Stomach smooth muscle (tissue), 2 donors: ENCODE measurements around the gene LGALS1.
"Not testable (repeated sequence)": the region's sequence is repeated elsewhere in the genome, so short reads cannot be mapped to it uniquely, and the experiment has no call there.

Source experiments
- H3K27ac ChIP-seq: one replicate; pipeline ENCODE4 v1.7.0; 2013; ENCODE audit warnings: mild to moderate bottlenecking, low read length, inconsistent platforms
- H3K27me3 ChIP-seq, 2 donors: one replicate each; pipeline ENCODE4 v1.7.0; 2013; ENCODE audit warnings: low read length in 2 of 2; ENCODE audit not compliant: insufficient read depth in 2 of 2, control insufficient read depth in 1 of 2
- H3K36me3 ChIP-seq, 2 donors: one replicate each; pipeline ENCODE4 v1.7.0; 2013; ENCODE audit warnings: low read length in 2 of 2; ENCODE audit not compliant: control insufficient read depth in 2 of 2, insufficient read depth in 2 of 2
- H3K4me1 ChIP-seq: one replicate; pipeline ENCODE4 v1.7.0; 2013; ENCODE audit warnings: low read length; ENCODE audit not compliant: control insufficient read depth, insufficient read depth
- H3K4me3 ChIP-seq, 2 donors: one replicate each; pipeline ENCODE4 v1.7.0; 2013; ENCODE audit warnings: low read length in 2 of 2
- H3K9ac ChIP-seq, 2 donors: one replicate each; pipeline ENCODE4 v1.7.0; 2013; ENCODE audit warnings: low read length in 2 of 2, mild to moderate bottlenecking in 1 of 2
- H3K9me3 ChIP-seq, 2 donors: one replicate each; pipeline ENCODE4 v1.7.0; 2013; ENCODE audit warnings: low read length in 2 of 2; ENCODE audit not compliant: control insufficient read depth in 2 of 2
- donor health status: healthy.
- donor health status: Pancreatic carcinoma.

The LGALS1 gene

DNA sequence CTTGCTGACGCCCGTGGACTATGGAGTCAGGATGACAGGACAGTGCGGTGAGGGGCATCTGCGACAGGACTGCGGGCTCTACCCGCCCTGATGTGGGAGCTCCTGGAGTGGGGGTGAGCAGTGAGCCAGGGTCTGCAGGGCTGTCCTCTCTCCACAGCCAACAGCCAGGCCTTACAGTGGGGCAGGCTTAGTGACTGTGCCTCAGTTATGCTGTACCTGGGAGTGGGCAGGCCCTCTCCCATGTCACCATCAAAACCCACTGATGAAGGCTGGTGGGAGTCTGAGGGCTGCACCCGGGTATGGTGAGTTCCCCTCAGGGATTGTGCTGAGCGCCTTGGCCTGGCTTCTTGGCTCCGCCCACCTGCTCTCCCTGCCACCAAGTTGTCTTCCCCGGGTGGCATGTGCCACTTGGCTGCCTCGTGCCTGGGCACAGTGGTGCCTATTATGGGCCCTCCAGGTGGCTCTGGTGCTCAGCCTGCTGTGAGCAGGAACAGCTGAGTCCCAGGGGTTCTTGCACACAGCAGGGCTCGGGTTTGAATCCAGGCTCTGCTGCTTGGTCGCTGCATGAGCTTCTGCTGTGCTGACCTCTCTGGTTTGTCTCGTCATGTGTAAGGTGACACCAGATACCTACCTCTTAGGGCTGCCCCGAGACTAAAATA, 17.3 kb downstream of the LGALS1 start:
- Histone ChIP-seq H3K4me1 (peaks cover 13% of the 10 kb centered on the region), H3K27me3 (no peaks in the 10 kb centered on the region), H3K36me3 (peaks cover 35 to 37% of the 10 kb centered on the region in 2 donors), H3K9ac (no peak overlapping the region), H3K4me3 (no peak overlapping the region), H3K27ac (no peak overlapping the region), H3K9me3 (no peaks in the 10 kb centered on the region)

DNA sequence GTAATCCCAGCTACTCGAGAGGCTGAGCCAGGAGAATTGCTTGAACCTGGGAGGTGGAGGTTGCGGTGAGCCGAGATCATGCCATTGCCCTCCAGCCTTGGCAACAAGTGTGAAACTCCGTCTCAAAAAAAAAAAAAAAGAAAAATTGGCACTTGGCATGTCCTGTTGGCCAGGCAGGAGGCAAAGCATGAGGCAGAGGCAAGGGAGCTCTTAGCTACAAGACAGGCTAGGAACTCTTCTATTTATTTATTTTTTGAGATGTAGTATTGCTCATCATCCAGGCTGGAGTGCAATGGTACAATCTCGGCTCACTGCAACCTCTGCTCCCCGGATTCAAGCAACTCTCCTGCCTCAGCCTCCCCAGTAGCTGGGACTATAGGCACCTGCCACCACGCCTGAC, 18.7 kb downstream of the LGALS1 start:
- not testable (repeated sequence) for H3K9me3 ChIP-seq

DNA sequence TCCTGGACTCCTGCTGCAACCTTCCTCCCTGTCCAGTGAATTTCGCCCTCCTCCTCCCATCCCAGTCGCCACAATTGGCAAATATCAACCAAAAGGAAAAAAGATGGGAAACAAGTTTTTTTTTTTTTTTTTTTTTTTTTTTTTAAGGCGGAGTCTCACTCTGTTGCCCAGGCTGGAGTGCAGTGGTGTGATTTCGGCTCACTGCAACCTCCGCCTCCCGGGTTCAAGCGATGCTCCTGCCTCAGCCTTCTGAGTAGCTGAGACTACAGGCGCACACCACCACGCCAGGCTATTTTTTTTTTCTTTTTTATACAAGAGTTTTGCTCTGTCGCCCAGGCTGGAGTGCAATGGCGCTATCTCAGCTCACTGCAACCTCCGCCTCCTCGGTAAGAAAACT, 20.8 kb downstream of the LGALS1 start:
- Histone ChIP-seq H3K4me1 (peaks cover 13% of the 10 kb centered on the region), H3K4me3 (peak overlapping the region; percentile 52 to 64), H3K9ac (peak overlapping the region in 1 of 2 donors; percentile 58), H3K36me3 (peaks cover 17% of the 10 kb centered on the region in 2 donors)
- H3K9me3 ChIP-seq, H3K27ac ChIP-seq, H3K27me3 ChIP-seq: not testable (repeated sequence)

More for the DNA sequence above, 18.7 kb downstream of the LGALS1 start:
- H3K27me3 ChIP-seq, H3K9ac ChIP-seq, H3K27ac ChIP-seq, H3K4me3 ChIP-seq: not testable (repeated sequence)
- H3K4me1 ChIP-seq, result peaks cover 13% of the 10 kb centered on the region
- H3K36me3 ChIP-seq, result peaks cover 25 to 27% of the 10 kb centered on the region in 2 donors

DNA sequence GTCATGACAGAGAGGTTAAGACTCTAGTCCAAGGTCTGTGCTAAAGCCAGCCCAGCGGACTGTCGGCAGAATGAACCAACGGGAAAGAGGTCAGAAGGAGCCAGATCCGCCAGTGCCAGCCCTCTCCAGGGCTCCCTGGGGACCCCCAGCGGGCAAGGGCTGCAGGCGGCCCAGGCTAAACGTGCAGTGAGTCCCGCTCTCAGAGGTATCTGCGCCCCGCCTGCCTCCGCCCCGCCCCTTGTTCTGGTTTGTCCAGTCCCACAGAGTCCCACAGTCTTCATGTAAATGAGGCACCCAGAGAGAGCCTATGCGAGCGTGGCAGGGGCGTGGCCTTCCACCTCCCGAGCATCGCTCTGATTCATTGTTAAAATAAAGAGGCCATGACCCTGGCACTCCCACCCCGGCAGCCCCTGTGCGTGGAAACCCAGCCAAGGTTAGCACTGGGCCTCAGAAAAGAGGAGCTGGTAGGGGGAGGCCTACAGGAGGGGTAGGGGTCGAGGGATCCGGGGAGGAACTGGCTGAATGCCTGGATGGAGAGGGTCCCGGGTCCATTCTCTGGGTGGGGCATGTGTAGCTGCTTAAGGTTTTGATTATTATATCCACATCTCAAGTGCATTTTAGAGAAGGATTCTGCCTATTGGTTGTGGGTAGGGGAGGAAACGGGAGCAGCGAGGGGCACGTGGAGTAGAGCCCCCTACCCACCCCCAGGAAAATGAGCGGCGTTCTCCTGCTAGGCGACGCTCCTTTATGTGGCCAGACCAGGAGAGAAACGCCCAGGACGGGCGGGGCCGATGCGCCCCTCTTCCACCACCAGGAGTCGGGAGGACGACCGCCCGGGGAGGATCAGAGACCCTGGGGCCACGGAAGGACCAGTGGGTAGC, 21.5 kb downstream of the LGALS1 start, which contains the start of gene TRIOBP:
Gene TRIOBP, plus strand, starts transcription at position 392 of the 881 bp plus-strand sequence. CDS start 4,318 bp downstream, outside the sequence.
- Histone ChIP-seq H3K36me3 (peaks cover 10 to 12% of the 10 kb centered on the region in 2 donors), H3K27me3 (no peaks in the 10 kb centered on the region), H3K4me1 (peaks cover 13% of the 10 kb centered on the region), H3K9me3 (no peaks in the 10 kb centered on the region), H3K9ac (peak within 1 kb of the TSS in 1 of 2 donors; percentile 58), H3K4me3 (peak within 1 kb of the TSS; percentile 52 to 64), H3K27ac (no peak within 1 kb of the TSS)

DNA sequence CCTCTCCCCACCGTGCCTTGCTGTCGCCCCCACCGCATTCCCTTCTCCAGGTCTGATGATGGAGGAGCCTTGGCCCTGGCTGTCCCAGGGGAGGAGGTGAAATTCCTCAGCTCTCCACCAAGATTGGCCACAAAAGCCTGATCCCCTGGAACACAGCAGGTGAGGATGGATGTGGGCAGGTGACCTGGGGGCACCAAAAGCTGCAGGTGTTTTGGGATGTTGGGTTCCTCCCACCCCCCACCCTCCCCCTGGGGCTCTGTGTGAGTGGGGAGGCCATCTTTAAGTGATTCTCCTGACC, 22.1 kb downstream of the LGALS1 start:
- Histone ChIP-seq H3K36me3 (peaks cover 8 to 9% of the 10 kb centered on the region in 2 donors), H3K4me3 (no peak overlapping the region), H3K9me3 (no peaks in the 10 kb centered on the region), H3K4me1 (peaks cover 13% of the 10 kb centered on the region), H3K9ac (no peak overlapping the region), H3K27ac (no peak overlapping the region), H3K27me3 (no peaks in the 10 kb centered on the region)

DNA sequence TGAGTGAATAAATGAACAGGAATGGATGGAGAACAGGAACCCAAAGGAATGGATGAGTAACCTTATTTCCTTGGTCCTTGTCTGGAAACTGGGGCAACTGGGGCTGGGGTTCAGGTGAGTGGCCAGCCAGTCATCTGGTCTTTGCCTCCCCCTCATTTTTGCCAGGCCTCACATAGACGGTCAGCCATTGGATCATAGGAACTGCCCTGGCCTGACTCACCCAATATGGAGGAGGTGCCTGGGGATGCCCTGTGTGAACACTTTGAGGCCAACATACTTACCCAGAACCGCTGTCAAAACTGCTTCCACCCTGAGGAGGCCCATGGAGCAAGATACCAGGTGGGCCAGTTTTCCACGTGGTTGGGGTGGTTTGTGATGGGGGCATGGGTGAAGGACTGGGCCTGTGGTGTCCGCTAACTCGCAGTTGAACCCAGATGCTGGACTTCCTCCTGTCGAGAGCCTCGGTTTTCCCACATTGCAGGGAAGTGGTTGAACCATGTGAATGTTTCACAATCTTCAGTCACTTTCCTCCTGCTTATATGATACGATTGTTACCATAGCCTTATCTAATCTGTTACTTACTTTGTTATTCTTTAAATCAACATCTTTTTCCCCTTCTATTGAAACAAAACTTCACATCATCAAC, 25.8 kb downstream of the LGALS1 start:
- Histone ChIP-seq H3K9ac (no peak overlapping the region), H3K27ac (no peak overlapping the region), H3K27me3 (no peaks in the 10 kb centered on the region), H3K36me3 (no peaks in the 10 kb centered on the region), H3K4me3 (no peak overlapping the region), H3K4me1 (peaks cover 7% of the 10 kb centered on the region), H3K9me3 (no peaks in the 10 kb centered on the region)

DNA sequence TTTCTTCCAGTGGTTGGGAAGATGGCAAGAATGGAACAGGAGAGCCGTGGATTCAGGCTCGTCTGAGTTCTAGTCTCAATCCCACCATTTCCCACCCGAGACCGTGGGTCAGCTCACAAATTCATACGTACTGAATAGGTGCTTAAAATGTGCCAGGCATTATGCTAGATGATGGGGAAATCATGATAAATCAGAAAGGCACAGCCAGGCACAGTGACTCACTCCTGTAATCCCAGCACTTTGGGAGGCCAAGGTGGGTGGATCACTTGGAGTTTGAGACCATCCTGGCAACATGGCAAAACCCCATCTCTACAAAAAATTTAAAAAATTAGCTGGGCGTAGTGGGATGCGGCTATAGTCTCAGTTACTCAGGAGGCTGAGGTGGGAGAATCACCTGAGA, 28.5 kb downstream of the LGALS1 start:
- H3K9me3 ChIP-seq, result no peaks in the 10 kb centered on the region
- H3K4me1 ChIP-seq, result no peaks in the 10 kb centered on the region
- no peaks in the 10 kb centered on the region for H3K36me3 ChIP-seq
- H3K27me3 ChIP-seq, result no peaks in the 10 kb centered on the region
- no peak overlapping the region for H3K27ac ChIP-seq
- no peak overlapping the region for H3K4me3 ChIP-seq
- no peak overlapping the region for H3K9ac ChIP-seq

DNA sequence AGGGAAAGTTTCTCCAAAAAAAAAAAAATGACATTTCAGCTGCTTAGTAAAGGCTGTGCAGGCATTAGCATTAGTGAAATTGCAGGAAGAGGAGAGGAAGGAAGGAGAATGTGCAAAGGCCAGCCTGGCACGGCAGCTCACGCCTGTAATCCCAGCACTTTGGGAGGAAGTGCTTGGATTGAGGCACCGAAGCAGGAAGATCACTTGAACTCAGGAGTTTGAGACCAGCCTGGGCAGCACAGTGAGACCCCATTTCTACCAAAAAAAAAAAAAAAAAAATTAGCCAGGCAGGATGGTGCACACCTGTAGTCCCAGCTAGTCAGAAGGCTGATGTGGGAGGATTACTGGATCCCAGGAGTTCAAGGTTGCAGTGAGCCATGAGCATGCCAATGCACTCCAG, 29.2 kb downstream of the LGALS1 start:
- Histone ChIP-seq H3K27me3 (no peaks in the 10 kb centered on the region), H3K4me1 (no peaks in the 10 kb centered on the region), H3K9ac (no peak overlapping the region), H3K9me3 (no peaks in the 10 kb centered on the region), H3K36me3 (no peaks in the 10 kb centered on the region), H3K4me3 (no peak overlapping the region), H3K27ac (no peak overlapping the region)

DNA sequence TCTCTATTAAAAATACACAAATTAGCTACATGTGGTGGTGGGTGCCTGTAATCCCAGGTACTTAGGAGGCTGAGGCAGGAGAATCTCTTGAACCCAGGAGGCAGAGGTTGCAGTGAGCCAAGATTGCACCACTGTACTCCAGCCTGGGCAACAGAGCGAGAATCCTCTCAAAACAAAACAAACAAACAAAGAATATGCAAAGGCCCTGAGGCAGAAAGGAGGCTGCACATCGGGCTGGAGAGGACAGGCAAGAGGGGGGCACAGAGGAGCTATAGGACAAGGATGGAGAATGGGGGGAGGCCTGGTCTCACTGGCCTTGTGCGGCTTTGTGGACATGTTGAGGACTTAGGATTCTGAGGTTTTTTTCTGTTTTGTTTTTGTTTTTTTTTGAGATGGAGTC, 29.8 kb downstream of the LGALS1 start:
- Histone ChIP-seq H3K36me3 (no peaks in the 10 kb centered on the region), H3K9me3 (no peaks in the 10 kb centered on the region), H3K4me3 (no peak overlapping the region), H3K27ac (no peak overlapping the region), H3K9ac (no peak overlapping the region), H3K4me1 (no peaks in the 10 kb centered on the region), H3K27me3 (no peaks in the 10 kb centered on the region)

DNA sequence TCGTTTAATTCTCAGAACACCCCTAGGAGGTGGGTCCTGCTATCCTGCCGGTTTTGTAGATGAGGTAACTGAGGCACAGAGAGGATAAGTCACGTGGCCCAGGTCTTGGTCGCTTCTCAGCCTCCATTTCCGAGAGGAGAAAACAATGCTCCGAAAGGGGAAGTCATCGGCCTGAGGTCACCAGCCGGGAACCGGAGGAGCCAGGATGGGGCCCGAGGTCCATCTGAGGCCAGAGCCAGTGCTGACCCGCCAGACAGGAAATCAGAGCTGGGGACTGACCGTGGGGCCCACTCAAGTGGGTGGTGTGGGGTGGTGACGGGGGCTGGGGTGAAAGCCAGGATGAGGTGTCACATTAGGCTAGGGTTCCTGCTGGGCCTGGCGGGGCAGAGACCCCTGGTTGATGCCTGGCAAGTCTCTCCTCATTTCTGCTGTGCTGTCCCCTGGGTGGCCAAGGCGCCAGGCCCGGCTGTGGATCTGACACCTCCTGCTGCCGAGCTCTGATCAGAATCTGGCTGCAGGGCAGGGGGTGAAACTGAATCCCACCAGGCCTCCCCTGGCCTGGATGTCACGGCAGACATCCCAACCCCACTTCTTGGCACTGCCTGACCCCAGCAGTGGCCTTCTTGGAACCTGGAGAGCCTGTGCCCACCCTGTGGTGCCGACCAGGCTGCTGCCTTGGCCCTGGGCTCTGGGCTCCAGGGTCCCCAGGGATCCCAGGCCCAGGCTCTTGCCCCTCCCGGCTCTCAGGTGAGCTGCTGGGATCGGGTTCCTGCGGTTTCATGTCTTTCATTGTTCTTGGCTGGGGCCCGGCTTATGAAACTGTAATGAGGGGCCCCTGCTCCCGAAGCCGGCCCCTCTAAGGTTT, 33.4 kb downstream of the LGALS1 start:
- H3K9me3 ChIP-seq, result no peaks in the 10 kb centered on the region
- H3K27me3 ChIP-seq, result no peaks in the 10 kb centered on the region
- no peaks in the 10 kb centered on the region for H3K4me1 ChIP-seq
- no peak overlapping the region for H3K4me3 ChIP-seq
- no peak overlapping the region for H3K27ac ChIP-seq
- no peaks in the 10 kb centered on the region for H3K36me3 ChIP-seq
- no peak overlapping the region for H3K9ac ChIP-seq
